HepG2 (cell line): Measurements from ENCODE around the gene CD28. TPM values are rescaled to one million over a fixed set of nuclear protein-coding genes. Genes with fewer than 3 reads are reported as not detected.

ENCODE experiments used
- ATAC-seq: fragments of 200-7000 bp; cut with Tn5 transposase; 3 replicates; pipeline ENCODE4 v1.9.1; 2020; ENCODE audit warnings: mild to moderate bottlenecking, moderate library complexity
- BruUV-seq: library from RNA; stranded (reverse); fragments of 400-500 nt; replicated peaks from 2 replicates; lab custom pipeline; 2021; lab: Mats Ljungman, UMichigan
- CTCF ChIA-PET: fragments of 300-600 bp; formaldehyde crosslinking; extraction: SDS; loops from one replicate; lab custom pipeline; 2021; ENCODE audit warnings: low total read pairs, inconsistent platforms, low intra/inter-chr PET ratio; lab: Yijun Ruan, JAX
- POLR2A ChIA-PET: fragments of 350-600 bp; sonication (Branson Sonifier 250); formaldehyde crosslinking; loops from one replicate; lab custom pipeline; 2020; ENCODE audit warnings: antibody characterized with exemption, inconsistent platforms; lab: Yijun Ruan, JAX
- DNase-seq: peaks from one replicate; pipeline ENCODE4 v3.0.0-alpha.2; 2015; ENCODE audit warnings: low spot score
- FAIRE-seq: peaks from 3 replicates; lab custom pipeline; 2011; peaks lifted over from hg19 to GRCh38; lab: Jason Lieb, UNC
- H2AFZ ChIP-seq: one replicate; pipeline ENCODE4 v1.6.1; 2011; ENCODE audit warnings: low read length, inconsistent platforms
- H3K27ac ChIP-seq: fragments of 300-600 bp; 3 replicates; pipeline ENCODE4 v1.8.0; 2011; ENCODE audit warnings: mixed run types, mild to moderate bottlenecking, mixed read lengths, low read length, inconsistent platforms; ENCODE audit not compliant: insufficient read depth; ENCODE audit errors: extremely low read length
- H3K27me3 ChIP-seq, 2 experiments: fragments of 200-600 bp in 1 of 2; 2 replicates in 1 of 2; 3 replicates in 1 of 2; pipeline versions ENCODE4 v1.6.0 to v1.8.0; 2011; ENCODE audit warnings: low read length in 2 of 2, mild to moderate bottlenecking in 2 of 2, moderate library complexity in 2 of 2, inconsistent platforms in 1 of 2; ENCODE audit not compliant: insufficient read depth in 2 of 2, control insufficient read depth in 1 of 2
- H3K36me3 ChIP-seq, 2 experiments: fragments of 200-600 bp in 1 of 2; replicated peaks in 1 of 2; 2 replicates in 1 of 2; 3 replicates in 1 of 2; pipeline versions ENCODE4 v1.5.1 to v1.8.0; 2011; ENCODE audit warnings: low read length in 2 of 2, inconsistent platforms in 1 of 2; ENCODE audit not compliant: insufficient read depth in 2 of 2, control insufficient read depth in 1 of 2
- H3K4me1 ChIP-seq: 2 replicates; pipeline ENCODE4 v1.5.1; 2012; ENCODE audit warnings: low read length, inconsistent platforms; ENCODE audit not compliant: insufficient read depth
- H3K4me2 ChIP-seq: 2 replicates; pipeline ENCODE4 v1.6.0; 2011; ENCODE audit warnings: low read depth, low read length, inconsistent platforms
- H3K4me3 ChIP-seq, 3 experiments: fragments of 200-600 bp in 1 of 3; sonication (generic), shearing (Covaris generic) in 1 of 3; replicated peaks in 1 of 3; 2 replicates each; pipeline ENCODE4 v1.5.1; 2011 to 2016; ENCODE audit warnings: low read length in 3 of 3, inconsistent platforms in 2 of 3, low read depth in 2 of 3, mild to moderate bottlenecking in 2 of 3, control low read depth in 1 of 3, mixed read lengths in 1 of 3; ENCODE audit not compliant: insufficient read depth in 1 of 3
- H3K79me2 ChIP-seq: one replicate; pipeline ENCODE4 v1.6.1; 2011; ENCODE audit warnings: low read length, inconsistent platforms; ENCODE audit not compliant: insufficient read depth
- H3K9ac ChIP-seq: 2 replicates; pipeline ENCODE4 v1.6.0; 2011; ENCODE audit warnings: mild to moderate bottlenecking, low read depth, low read length, inconsistent platforms; ENCODE audit not compliant: insufficient read depth
- H3K9me3 ChIP-seq: 2 replicates; pipeline ENCODE4 v1.5.1; 2012; ENCODE audit warnings: mild to moderate bottlenecking, low read length
- H4K20me1 ChIP-seq: 2 replicates; pipeline ENCODE4 v1.6.0; 2011; ENCODE audit warnings: inconsistent platforms, mild to moderate bottlenecking, low read length, moderate library complexity; ENCODE audit not compliant: insufficient read depth
- GTF2F1 ChIP-seq: fragments of 150-350 bp; IDR thresholded peaks from 2 replicates; pipeline ENCODE4 v1.6.1; 2014; ENCODE audit warnings: low read length
- HOXA3 ChIP-seq: sonication (generic); formaldehyde crosslinking; IDR thresholded peaks from 2 replicates; pipeline ENCODE4 v1.5.0; 2020; ENCODE audit warnings: missing genetic modification reagents
- JUNB ChIP-seq: sonication (generic); formaldehyde crosslinking; IDR thresholded peaks from 2 replicates; pipeline ENCODE4 v1.8.0; 2022; ENCODE audit warnings: missing genetic modification reagents, mild to moderate bottlenecking, borderline replicate concordance
- TEAD3 ChIP-seq: optimal IDR thresholded peaks from 2 replicates; pipeline ENCODE3; 2016; ENCODE audit warnings: borderline replicate concordance
- ZNF564 ChIP-seq: sonication (generic); formaldehyde crosslinking; IDR thresholded peaks from 2 replicates; pipeline ENCODE4 v1.8.1; 2023; ENCODE audit warnings: mild to moderate bottlenecking, missing genetic modification reagents
- ZNF674 ChIP-seq: sonication (generic); formaldehyde crosslinking; IDR thresholded peaks from 2 replicates; pipeline ENCODE4 v1.5.0; 2020; ENCODE audit warnings: low read depth, mild to moderate bottlenecking, missing genetic modification reagents
- ZNF737 ChIP-seq: sonication (generic); formaldehyde crosslinking; IDR thresholded peaks from 2 replicates; pipeline ENCODE4 v1.5.0; 2020; ENCODE audit warnings: missing genetic modification reagents, mild to moderate bottlenecking, borderline replicate concordance
- ZNF766 ChIP-seq: sonication (generic); formaldehyde crosslinking; IDR thresholded peaks from 2 replicates; pipeline ENCODE4 v1.5.0; 2020; ENCODE audit warnings: missing genetic modification reagents, borderline replicate concordance
- ZNF788 ChIP-seq: sonication (generic); formaldehyde crosslinking; IDR thresholded peaks from 2 replicates; pipeline ENCODE4 v1.5.0; 2020; ENCODE audit warnings: mild to moderate bottlenecking, missing genetic modification reagents, borderline replicate concordance
- ZNF850 ChIP-seq: sonication (generic); formaldehyde crosslinking; conservative IDR thresholded peaks from 2 replicates; pipeline ENCODE4 v1.9.0; 2021; ENCODE audit warnings: mild to moderate bottlenecking, missing genetic modification reagents
- WGBS: methylation state at CpG from one replicate; pipeline ENCODE4 v1.1.6; 2017; ENCODE audit warnings: low lambda C conversion rate; 5-methylcytosine and 5-hydroxymethylcytosine counted together
- in situ Hi-C: cut with HindIII; loops from 2 replicates; pipeline ENCODE4 v1.10.0; 2017; ENCODE audit warnings: low pct_unique_long_range_greater_than_20kb; ENCODE audit not compliant: extremely low pct_ligation_motif_present
- intact Hi-C: fragments of 100-400 bp; cut with micrococcal nuclease; formaldehyde crosslinking; loops from one replicate; pipeline ENCODE4 v1.10.0; 2022; ENCODE audit not compliant: unreplicated experiment
- polyA plus RNA-seq, 8 experiments: library from polyadenylated mRNA; depleted of rRNA in 3 of 8; stranded (reverse) in 7 of 8; unstranded in 1 of 8; fragments of >200 nt; fragmentation: Illumina TruSeq in 4 of 8; extraction: Trizol in 4 of 8; gene quantifications; 2 replicates each; pipeline versions ENCODE4 v1.2.1 to v1.2.3, GENCODE V29; 2011 to 2016; ENCODE audit warnings: low read depth in 4 of 8, missing spikeins in 1 of 8, mixed read lengths in 1 of 8; ENCODE audit not compliant: insufficient read depth in 1 of 8
- total RNA-seq, 5 experiments: library from RNA; depleted of rRNA; stranded (reverse); fragments of >200 nt; fragmentation: Illumina TruSeq; extraction: Trizol; gene quantifications; 2 replicates each; pipeline ENCODE4 v1.2.3, GENCODE V29; 2016; ENCODE audit warnings: low read depth in 1 of 5
- TF ChIP-seq, protein P1 (sequence below): sonication (generic); formaldehyde crosslinking; IDR thresholded peaks from 2 replicates; pipeline ENCODE4 v1.8.0; 2022; ENCODE audit warnings: mild to moderate bottlenecking, missing genetic modification reagents, moderate library complexity
- TF ChIP-seq, protein P2 (sequence below): sonication (generic); formaldehyde crosslinking; IDR thresholded peaks from 2 replicates; pipeline ENCODE4 v1.4.0; 2020; ENCODE audit warnings: mild to moderate bottlenecking, missing genetic modification reagents
- TF ChIP-seq, protein P3 (sequence below): sonication (generic); formaldehyde crosslinking; IDR thresholded peaks from 2 replicates; pipeline ENCODE4 v1.5.0; 2020; ENCODE audit warnings: mild to moderate bottlenecking, low read depth, missing genetic modification reagents, borderline replicate concordance

Gene CD28
- total and polyA plus RNA-seq, 2 of the 13 experiments (the other 11 are each of a cell fraction or from before 2014, with no cell fraction given): not detected

DNA sequence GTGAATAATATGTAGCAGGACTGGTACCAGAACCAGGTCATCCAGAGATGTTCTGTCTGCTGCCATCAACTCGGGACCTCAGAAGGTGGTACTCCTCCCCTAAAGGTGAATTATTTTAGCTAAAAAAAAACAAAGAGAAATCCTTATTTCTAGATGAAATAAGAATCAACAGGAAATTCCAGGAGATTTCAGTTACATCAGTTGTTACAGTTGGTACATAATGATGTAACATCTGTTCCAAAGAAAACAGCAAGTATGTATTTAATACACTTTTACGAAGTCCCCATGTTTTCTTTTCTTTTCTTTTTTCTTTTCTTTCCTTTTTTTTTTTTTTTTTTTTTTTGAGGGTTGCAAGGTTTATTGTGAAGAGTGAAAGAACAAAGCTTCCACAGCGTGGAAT is 33.6 kb upstream of the CD28 start:
- CTCF ChIA-PET: no interaction called here
- intact Hi-C loops: no loop called here

More for the DNA sequence above, 33.6 kb upstream of the CD28 start:
- DNase-seq: no peak
- POLR2A ChIA-PET: interaction anchor here (0.6 kb wide), 1 partner anchor 85 kb away, joined by 3 read pairs; no protein-coding TSS in a partner anchor
- no peak overlapping the region for H3K4me2 ChIP-seq
- no peaks in the 10 kb centered on the region for H3K79me2 ChIP-seq
- H3K36me3 ChIP-seq: no peaks in the 10 kb centered on the region
- no peaks in the 10 kb centered on the region for H4K20me1 ChIP-seq
- no peak for FAIRE-seq
- in situ Hi-C loops: loop anchor here (25.0 kb wide), 1 partner anchor 436 kb away; the partner anchor contains the start of gene CYP20A1
- no peaks in the 10 kb centered on the region for H3K9me3 ChIP-seq
- no peak overlapping the region for H3K9ac ChIP-seq
- no peak for ATAC-seq
- no peaks in the 10 kb centered on the region for H3K27me3 ChIP-seq
- TF ChIP-seq TEAD3 (CRISPR knock-in tag): no peak
- no peak for TF ChIP-seq GTF2F1
- no peak for TF ChIP-seq ZNF737
- TF ChIP-seq ZNF850 (CRISPR knock-in tag): no peak
- TF ChIP-seq ZNF564: no peak
- TF ChIP-seq, protein P1, sequence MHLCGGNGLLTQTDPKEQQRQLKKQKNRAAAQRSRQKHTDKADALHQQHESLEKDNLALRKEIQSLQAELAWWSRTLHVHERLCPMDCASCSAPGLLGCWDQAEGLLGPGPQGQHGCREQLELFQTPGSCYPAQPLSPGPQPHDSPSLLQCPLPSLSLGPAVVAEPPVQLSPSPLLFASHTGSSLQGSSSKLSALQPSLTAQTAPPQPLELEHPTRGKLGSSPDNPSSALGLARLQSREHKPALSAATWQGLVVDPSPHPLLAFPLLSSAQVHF (CRISPR knock-in tag): no peak
- TF ChIP-seq, protein P2, sequence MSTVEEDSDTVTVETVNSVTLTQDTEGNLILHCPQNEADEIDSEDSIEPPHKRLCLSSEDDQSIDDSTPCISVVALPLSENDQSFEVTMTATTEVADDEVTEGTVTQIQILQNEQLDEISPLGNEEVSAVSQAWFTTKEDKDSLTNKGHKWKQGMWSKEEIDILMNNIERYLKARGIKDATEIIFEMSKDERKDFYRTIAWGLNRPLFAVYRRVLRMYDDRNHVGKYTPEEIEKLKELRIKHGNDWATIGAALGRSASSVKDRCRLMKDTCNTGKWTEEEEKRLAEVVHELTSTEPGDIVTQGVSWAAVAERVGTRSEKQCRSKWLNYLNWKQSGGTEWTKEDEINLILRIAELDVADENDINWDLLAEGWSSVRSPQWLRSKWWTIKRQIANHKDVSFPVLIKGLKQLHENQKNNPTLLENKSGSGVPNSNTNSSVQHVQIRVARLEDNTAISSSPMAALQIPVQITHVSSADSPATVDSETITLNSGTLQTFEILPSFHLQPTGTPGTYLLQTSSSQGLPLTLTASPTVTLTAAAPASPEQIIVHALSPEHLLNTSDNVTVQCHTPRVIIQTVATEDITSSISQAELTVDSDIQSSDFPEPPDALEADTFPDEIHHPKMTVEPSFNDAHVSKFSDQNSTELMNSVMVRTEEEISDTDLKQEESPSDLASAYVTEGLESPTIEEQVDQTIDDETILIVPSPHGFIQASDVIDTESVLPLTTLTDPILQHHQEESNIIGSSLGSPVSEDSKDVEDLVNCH (CRISPR knock-in tag): no peak
- no peak for TF ChIP-seq HOXA3 (CRISPR knock-in tag)
- no peak for TF ChIP-seq ZNF766 (CRISPR knock-in tag)
- no peak for TF ChIP-seq ZNF674 (CRISPR knock-in tag)
- TF ChIP-seq JUNB (CRISPR knock-in tag): no peak
- TF ChIP-seq, protein P3, sequence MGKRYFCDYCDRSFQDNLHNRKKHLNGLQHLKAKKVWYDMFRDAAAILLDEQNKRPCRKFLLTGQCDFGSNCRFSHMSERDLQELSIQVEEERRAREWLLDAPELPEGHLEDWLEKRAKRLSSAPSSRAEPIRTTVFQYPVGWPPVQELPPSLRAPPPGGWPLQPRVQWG: no peak
- no peak for TF ChIP-seq ZNF788 (CRISPR knock-in tag)
- H3K4me3 ChIP-seq: no peak overlapping the region
- H3K27ac ChIP-seq: no peak overlapping the region
- no TSS peak for BruUV-seq
- no peak overlapping the region for H2AFZ ChIP-seq
- 56% methylated on average over 3 of the region's 3 CpGs for WGBS
- no peaks in the 10 kb centered on the region for H3K4me1 ChIP-seq
